DOHH2 (cell line): ENCODE data around the gene SCGB1D1.

ENCODE experiments used
- H3F3A ChIP-seq: fragments of 200-600 bp; sonication (generic), shearing (Covaris generic); 2 replicates; pipeline ENCODE4 v1.6.0; 2016; ENCODE audit warnings: antibody characterized with exemption, mild to moderate bottlenecking; ENCODE audit not compliant: control insufficient read depth, insufficient read depth
- H3K27ac ChIP-seq: fragments of 200-600 bp; sonication (generic); 2 replicates; pipeline ENCODE4 v1.5.1; 2014; ENCODE audit warnings: low read depth, mild to moderate bottlenecking, low read length, moderate library complexity
- H3K27me3 ChIP-seq: fragments of 200-600 bp; sonication (generic); 2 replicates; pipeline ENCODE4 v1.6.1; 2014; ENCODE audit warnings: mild to moderate bottlenecking, low read length, mixed read lengths; ENCODE audit not compliant: control insufficient read depth
- H3K36me3 ChIP-seq: fragments of 200-600 bp; sonication (generic); 2 replicates; pipeline ENCODE4 v1.6.1; 2014; ENCODE audit warnings: mild to moderate bottlenecking, low read length, moderate library complexity, mixed read lengths; ENCODE audit not compliant: control insufficient read depth
- H3K4me1 ChIP-seq: fragments of 200-600 bp; sonication (generic); 2 replicates; pipeline ENCODE4 v1.6.1; 2014; ENCODE audit warnings: mild to moderate bottlenecking, low read length, mixed read lengths; ENCODE audit not compliant: control insufficient read depth
- H3K4me2 ChIP-seq: fragments of 200-600 bp; sonication (generic); 2 replicates; pipeline ENCODE4 v1.6.0; 2014; ENCODE audit warnings: mild to moderate bottlenecking, low read length, moderate library complexity
- H3K4me3 ChIP-seq: fragments of 200-600 bp; sonication (generic); 2 replicates; pipeline ENCODE4 v1.5.1; 2014; ENCODE audit warnings: mild to moderate bottlenecking, low read length, mixed read lengths
- H3K79me2 ChIP-seq: fragments of 200-600 bp; sonication (generic); 2 replicates; pipeline ENCODE4 v1.6.1; 2014; ENCODE audit warnings: mild to moderate bottlenecking, low read length, mixed read lengths; ENCODE audit not compliant: control insufficient read depth
- H3K9me2 ChIP-seq: fragments of 200-600 bp; sonication (generic); replicated peaks from 2 replicates; pipeline ENCODE4 v1.6.1; 2014; ENCODE audit warnings: mild to moderate bottlenecking, low read length, mixed read lengths; ENCODE audit not compliant: control insufficient read depth
- H3K9me3 ChIP-seq: fragments of 200-600 bp; sonication (generic); 2 replicates; pipeline ENCODE4 v1.6.1; 2014; ENCODE audit warnings: antibody characterized with exemption, low read length, mixed read lengths; ENCODE audit not compliant: control insufficient read depth, insufficient read depth
- H4K20me1 ChIP-seq: fragments of 200-600 bp; sonication (generic); 2 replicates; pipeline ENCODE4 v1.6.0; 2014; ENCODE audit warnings: low read depth, mild to moderate bottlenecking, antibody characterized with exemption, low read length, moderate library complexity; ENCODE audit not compliant: control insufficient read depth, insufficient read depth
- EZH2phosphoT487 ChIP-seq: fragments of 200-600 bp; sonication (generic); IDR thresholded peaks from 2 replicates; pipeline ENCODE4 v1.6.1; 2017; ENCODE audit warnings: borderline replicate concordance, mild to moderate bottlenecking, antibody characterized with exemption, low read length, moderate library complexity, mixed read lengths
- TF ChIP-seq, protein P1 (sequence below): fragments of 200-600 bp; sonication (generic); IDR thresholded peaks from one replicate; pipeline ENCODE4 v1.5.1; 2014; ENCODE audit warnings: antibody characterized with exemption, mild to moderate bottlenecking, low read depth, low read length; ENCODE audit not compliant: poor library complexity, severe bottlenecking

SCGB1D1 gene

GRCh38 chr11:62142043-62142375 is 48.0 kb upstream of the SCGB1D1 start:
- no peak overlapping the region for H3K27ac ChIP-seq
- no peaks in the 10 kb centered on the region for H3K4me1 ChIP-seq
- H4K20me1 ChIP-seq: no peaks in the 10 kb centered on the region; the same call in 1 of the 2 replicates
- H3K9me3 ChIP-seq: no peaks in the 10 kb centered on the region
- no peaks in the 10 kb centered on the region for H3K9me2 ChIP-seq
- no peaks in the 10 kb centered on the region for H3K27me3 ChIP-seq
- peaks cover 10% of the 10 kb centered on the region for H3K79me2 ChIP-seq
- H3K36me3 ChIP-seq: peaks cover 99% of the 10 kb centered on the region
- no peak overlapping the region for H3K4me3 ChIP-seq
- TF ChIP-seq EZH2phosphoT487: no peak
- TF ChIP-seq, protein P1, sequence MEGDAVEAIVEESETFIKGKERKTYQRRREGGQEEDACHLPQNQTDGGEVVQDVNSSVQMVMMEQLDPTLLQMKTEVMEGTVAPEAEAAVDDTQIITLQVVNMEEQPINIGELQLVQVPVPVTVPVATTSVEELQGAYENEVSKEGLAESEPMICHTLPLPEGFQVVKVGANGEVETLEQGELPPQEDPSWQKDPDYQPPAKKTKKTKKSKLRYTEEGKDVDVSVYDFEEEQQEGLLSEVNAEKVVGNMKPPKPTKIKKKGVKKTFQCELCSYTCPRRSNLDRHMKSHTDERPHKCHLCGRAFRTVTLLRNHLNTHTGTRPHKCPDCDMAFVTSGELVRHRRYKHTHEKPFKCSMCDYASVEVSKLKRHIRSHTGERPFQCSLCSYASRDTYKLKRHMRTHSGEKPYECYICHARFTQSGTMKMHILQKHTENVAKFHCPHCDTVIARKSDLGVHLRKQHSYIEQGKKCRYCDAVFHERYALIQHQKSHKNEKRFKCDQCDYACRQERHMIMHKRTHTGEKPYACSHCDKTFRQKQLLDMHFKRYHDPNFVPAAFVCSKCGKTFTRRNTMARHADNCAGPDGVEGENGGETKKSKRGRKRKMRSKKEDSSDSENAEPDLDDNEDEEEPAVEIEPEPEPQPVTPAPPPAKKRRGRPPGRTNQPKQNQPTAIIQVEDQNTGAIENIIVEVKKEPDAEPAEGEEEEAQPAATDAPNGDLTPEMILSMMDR: no peak
- no peaks in the 10 kb centered on the region for H3F3A ChIP-seq
- H3K4me2 ChIP-seq: no peak overlapping the region

DNA sequence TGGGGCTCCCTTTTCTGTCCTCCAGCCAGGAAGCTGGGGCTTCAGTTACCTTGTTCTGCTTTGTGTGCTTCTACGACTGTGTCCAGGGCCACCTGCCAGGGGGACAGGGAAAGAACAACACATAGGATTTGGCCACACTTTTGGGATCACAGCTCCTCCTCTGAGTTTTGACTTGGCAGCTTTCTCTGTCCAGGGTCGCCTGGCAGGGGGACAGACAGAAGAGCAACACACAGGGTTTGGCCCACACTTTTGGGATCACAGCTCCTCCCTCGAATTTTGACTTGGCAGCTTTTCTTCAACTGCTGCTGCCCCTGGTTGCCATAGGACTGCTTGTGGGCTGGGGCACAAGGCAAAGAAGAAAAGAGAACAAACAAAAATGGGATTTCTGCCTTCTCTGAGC is 47.1 kb upstream of the SCGB1D1 start:
- H3K4me2 ChIP-seq: no peak overlapping the region
- H3K79me2 ChIP-seq: peaks cover 1% of the 10 kb centered on the region
- no peak overlapping the region for H3K27ac ChIP-seq
- no peaks in the 10 kb centered on the region for H3K9me3 ChIP-seq
- H3K36me3 ChIP-seq: peaks cover 99% of the 10 kb centered on the region
- no peaks in the 10 kb centered on the region for H3K4me1 ChIP-seq
- no peaks in the 10 kb centered on the region; the same call in 1 of the 2 replicates for H4K20me1 ChIP-seq
- TF ChIP-seq, protein P1: no peak
- no peaks in the 10 kb centered on the region for H3K27me3 ChIP-seq
- no peak overlapping the region for H3K4me3 ChIP-seq
- H3K9me2 ChIP-seq: no peaks in the 10 kb centered on the region
- no peaks in the 10 kb centered on the region for H3F3A ChIP-seq

- Histone ChIP-seq H3K27me3 (no peaks in the 10 kb centered on the region), H3K27ac (no peak overlapping the region), H3K4me2 (no peak overlapping the region), H3F3A (no peaks in the 10 kb centered on the region), H3K4me1 (no peaks in the 10 kb centered on the region), H3K9me3 (no peaks in the 10 kb centered on the region), H3K9me2 (no peaks in the 10 kb centered on the region), H3K36me3 (peaks cover 99% of the 10 kb centered on the region), H4K20me1 (no peaks in the 10 kb centered on the region; the same call in 1 of the 2 replicates), H3K4me3 (no peak overlapping the region), H3K79me2 (no peaks in the 10 kb centered on the region)
- no peak for TF ChIP-seq EZH2phosphoT487
- TF ChIP-seq, protein P1: no peak
Measured at GRCh38 chr11:62143727-62144126, 46.3 kb upstream of the SCGB1D1 start.
